Left cardiac atrium (tissue), 4 donors: ENCODE data around the gene ZFYVE28. TPM values are rescaled to one million over a fixed set of nuclear protein-coding genes. Genes with fewer than 3 reads are reported as not detected.

Experiments used
- ATAC-seq, 2 donors: fragments of 200-7000 bp; cut with Tn5 transposase; one replicate each; pipeline ENCODE4 v1.9.1; 2020; ENCODE audit warnings: mild to moderate bottlenecking in 2 of 2, moderate library complexity in 2 of 2
- DNase-seq: peaks from one replicate; pipeline ENCODE4 v3.0.0-alpha.2; 2020
- intact Hi-C, 2 donors: fragments of 100-400 bp; cut with DNase I; formaldehyde crosslinking; loops; one replicate each; pipeline versions ENCODE4 v1.14.1 to v1.15.1; 2022 to 2023
- total RNA-seq, 2 donors: library from RNA; stranded (reverse); fragmentation: NEBNext Ultra II Directional; extraction: Animal tissue kit (Norgen Biotek cat#: 25700); gene quantifications; one replicate each; pipeline ENCODE4 v1.2.1, GENCODE V29; 2021
- donor health status: DM: no; HTN: yes; CAD: no.
- donor health status: DM: no; HTN: yes; CAD: no; lungs with severe emphysema.
- donor health status: DM: yes; HTN: yes; CAD: no.
- donor health status: Dilated cardiomyopathy.

Gene ZFYVE28
- total RNA-seq, 2 donors from 2014 or later: 5.2 to 7.2 TPM

GRCh38 chr4:2290974-2291704 lies 127.3 kb downstream of the ZFYVE28 start:
- ATAC-seq: peak in 1 of 2 donors; percentile 23
- no peak for DNase-seq
- intact Hi-C loops: no loop called here

GRCh38 chr4:2290488-2290887 lies 128.0 kb downstream of the ZFYVE28 start:
- intact Hi-C loops: no loop called here

GRCh38 chr4:2289955-2290333 lies 128.5 kb downstream of the ZFYVE28 start:
- intact Hi-C loops: no loop called here
- DNase-seq (no peak), ATAC-seq (no peak)

More at GRCh38 chr4:2290488-2290887, 128.0 kb downstream of the ZFYVE28 start:
- ATAC-seq (no peak), DNase-seq (no peak)

- DNase-seq (no peak), ATAC-seq (no peak)
- intact Hi-C loops: no loop called here
These were observed 129.0 kb downstream of the ZFYVE28 start for GRCh38 chr4:2289311-2289954.

GRCh38 chr4:2288051-2288541 lies 130.3 kb downstream of the ZFYVE28 start:
- intact Hi-C loops: no loop called here
- ATAC-seq (no peak), DNase-seq (no peak)

- DNase-seq: no peak
- ATAC-seq: no peak
- intact Hi-C loops: no loop called here
These were observed 130.9 kb downstream of the ZFYVE28 start for GRCh38 chr4:2287594-2287915.

- DNase-seq (no peak), ATAC-seq (no peak)
- intact Hi-C loops: no loop called here
These were observed 131.4 kb downstream of the ZFYVE28 start for GRCh38 chr4:2286904-2287593.

GRCh38 chr4:2285613-2286381 lies 132.6 kb downstream of the ZFYVE28 start:
- DNase-seq (peak; percentile 10), ATAC-seq (no peak)
- intact Hi-C loops: no loop called here

GRCh38 chr4:2284934-2285612 lies 133.4 kb downstream of the ZFYVE28 start:
- ATAC-seq (no peak), DNase-seq (peak; percentile 13)
- intact Hi-C loops: no loop called here

- intact Hi-C loops: no loop called here
- peak; percentile 9 for DNase-seq
- ATAC-seq: no peak
These were observed 134.1 kb downstream of the ZFYVE28 start for GRCh38 chr4:2284161-2284933.

- intact Hi-C loops: no loop called here
- DNase-seq (no peak), ATAC-seq (no peak)
These were observed 135.2 kb downstream of the ZFYVE28 start for GRCh38 chr4:2283199-2283711.

GRCh38 chr4:2281575-2282343 lies 136.7 kb downstream of the ZFYVE28 start:
- peak; percentile 21 for DNase-seq
- ATAC-seq: peak; percentile 48 to 77
- intact Hi-C loops: no loop called here

- intact Hi-C loops: no loop called here
- DNase-seq: peak; percentile 12
- no peak for ATAC-seq
These were observed 137.7 kb downstream of the ZFYVE28 start for GRCh38 chr4:2280531-2281300.

- intact Hi-C loops: no loop called here
- DNase-seq (no peak), ATAC-seq (no peak)
These were observed 140.5 kb downstream of the ZFYVE28 start for GRCh38 chr4:2277956-2278355.

GRCh38 chr4:2276581-2277325 lies 141.7 kb downstream of the ZFYVE28 start:
- intact Hi-C loops: no loop called here
- ATAC-seq (no peak), DNase-seq (peak; percentile 15)
